ENCODE measurements around the gene AP4E1. TPM values are rescaled to one million over a fixed set of nuclear protein-coding genes. Genes with fewer than 3 reads are reported as not detected.
"Not testable (repeated sequence)": the region's sequence is repeated elsewhere in the genome, so short reads cannot be mapped to it uniquely, and the experiment has no call there.

AP4E1 gene
- total RNA-seq: 10.4 and 11.5 TPM in 2 replicates

DNA sequence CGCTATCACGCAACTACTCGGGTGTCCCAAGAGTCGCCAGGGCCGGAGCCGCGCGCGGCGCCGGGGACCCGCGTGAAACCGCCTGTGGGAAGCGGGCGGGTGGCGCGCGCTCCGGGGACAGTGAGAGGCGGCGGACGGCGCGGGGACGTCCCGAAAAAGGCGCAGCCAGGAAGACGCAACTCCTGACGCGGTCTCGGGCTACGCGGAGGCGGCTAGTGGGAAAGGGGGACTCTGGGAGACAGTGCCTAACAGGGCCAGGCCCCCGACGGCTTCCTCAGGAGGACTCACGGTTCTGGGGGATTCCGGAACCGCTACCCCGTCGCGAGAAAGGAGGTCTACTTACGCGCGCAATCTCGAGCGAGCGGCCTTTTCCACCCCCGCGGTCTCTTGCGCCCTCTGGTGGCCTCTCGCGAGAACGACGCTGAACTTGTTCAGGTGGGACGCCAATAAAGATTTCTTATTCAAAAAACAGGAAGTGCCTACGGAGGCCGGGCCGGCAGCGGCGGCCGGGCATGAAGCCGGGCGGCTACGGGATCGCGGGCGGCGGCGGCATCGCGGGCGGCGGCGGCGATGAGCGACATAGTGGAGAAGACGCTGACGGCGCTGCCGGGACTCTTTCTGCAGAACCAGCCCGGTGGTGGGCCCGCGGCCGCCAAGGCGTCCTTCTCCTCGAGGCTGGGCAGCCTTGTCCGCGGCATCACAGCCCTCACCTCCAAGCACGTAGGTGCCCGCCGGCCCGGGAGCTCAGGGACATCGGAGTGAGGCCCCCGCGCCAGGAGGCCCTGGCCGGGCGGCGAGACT lies at the start of gene AP4E1:
Gene AP4E1, plus strand, starts transcription at position 475 of the 801 bp plus-strand sequence. Its CDS starts 96 bp downstream, at position 571.
- intact Hi-C loops (cut with micrococcal nuclease): loop anchor here (1.0 to 10.0 kb wide), 10 partner anchors 161 to 1864 kb away; partner anchors contain the start of genes DTWD1, FAM227B, LYSMD2 and SECISBP2L

GRCh38 chr15:50860824-50861223 lies 47.7 kb upstream of the AP4E1 start:
- intact Hi-C loops (cut with micrococcal nuclease): no loop called here

DNA sequence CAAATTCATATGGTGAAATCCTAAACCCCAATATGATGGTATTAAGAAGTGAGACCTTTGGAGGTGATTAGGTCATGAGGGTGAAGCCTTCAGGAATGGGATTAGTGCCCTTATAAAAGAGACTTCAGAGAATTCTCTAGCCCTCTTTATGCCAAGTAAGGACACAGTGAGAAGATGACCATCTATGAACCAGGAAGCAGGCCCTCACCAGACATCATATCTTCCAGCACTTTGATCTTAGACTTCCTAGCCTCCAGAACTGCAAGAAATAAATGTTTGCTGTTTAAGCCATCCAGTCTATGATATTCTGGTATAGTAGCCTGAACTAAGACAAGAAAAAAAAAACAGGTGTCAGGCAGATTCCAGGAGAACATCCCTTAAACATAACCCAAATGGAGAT lies 45.9 kb upstream of the AP4E1 start:
- intact Hi-C loops (cut with micrococcal nuclease): no loop called here

- intact Hi-C loops (cut with micrococcal nuclease): no loop called here
Measured at GRCh38 chr15:50864873-50865272, 43.6 kb upstream of the AP4E1 start.

GRCh38 chr15:50865515-50866353 lies 42.7 kb upstream of the AP4E1 start:
- intact Hi-C loops (cut with micrococcal nuclease): no loop called here

DNA sequence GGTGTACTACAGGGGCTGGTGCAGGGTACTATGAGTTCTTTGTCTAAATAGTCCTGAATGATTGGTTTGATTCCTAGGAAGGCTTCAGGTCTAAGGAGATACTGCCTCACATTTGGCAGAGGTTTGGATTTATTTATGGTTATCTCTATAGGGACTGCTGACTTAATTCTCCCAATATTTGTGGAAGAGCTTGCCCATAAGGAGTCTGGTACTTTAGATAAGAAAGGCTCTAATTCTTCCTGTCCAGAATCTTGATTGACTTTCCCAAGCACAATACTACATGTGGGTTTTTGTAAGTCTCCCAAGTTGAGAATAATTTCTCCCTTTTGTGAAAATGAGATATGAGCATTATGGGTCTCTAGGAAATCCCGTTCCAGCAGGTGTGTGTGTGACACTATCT lies 36.7 kb upstream of the AP4E1 start:
- intact Hi-C loops (cut with micrococcal nuclease): no loop called here

DNA sequence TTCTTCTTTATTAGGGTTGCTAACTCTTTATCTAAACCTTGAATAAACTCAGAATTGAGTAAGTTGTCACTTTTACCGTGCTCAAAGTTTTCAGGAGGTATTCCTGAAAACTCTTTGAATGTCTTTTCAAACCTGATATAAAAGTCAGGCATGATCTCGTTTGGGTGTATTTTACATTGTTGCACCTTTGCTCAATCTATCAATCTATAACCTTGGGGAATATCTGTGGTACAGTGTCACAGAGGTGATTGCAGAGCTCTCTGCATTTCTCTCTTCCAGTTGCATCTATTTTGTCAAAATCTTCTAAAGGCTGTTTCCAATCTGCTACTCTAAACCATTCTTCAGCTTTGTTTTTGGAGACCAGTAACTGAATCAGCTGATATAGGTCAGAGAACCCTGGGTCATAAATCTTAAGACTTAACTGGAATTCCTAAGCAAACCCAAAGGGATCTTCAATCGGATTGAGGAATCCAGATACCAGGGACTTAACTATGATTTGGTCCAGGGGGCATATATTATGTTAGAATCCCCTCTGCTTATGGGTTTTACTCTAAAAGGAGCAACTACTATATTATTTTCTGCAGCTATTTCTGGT lies 35.6 kb upstream of the AP4E1 start:
- intact Hi-C loops (cut with micrococcal nuclease): no loop called here

DNA sequence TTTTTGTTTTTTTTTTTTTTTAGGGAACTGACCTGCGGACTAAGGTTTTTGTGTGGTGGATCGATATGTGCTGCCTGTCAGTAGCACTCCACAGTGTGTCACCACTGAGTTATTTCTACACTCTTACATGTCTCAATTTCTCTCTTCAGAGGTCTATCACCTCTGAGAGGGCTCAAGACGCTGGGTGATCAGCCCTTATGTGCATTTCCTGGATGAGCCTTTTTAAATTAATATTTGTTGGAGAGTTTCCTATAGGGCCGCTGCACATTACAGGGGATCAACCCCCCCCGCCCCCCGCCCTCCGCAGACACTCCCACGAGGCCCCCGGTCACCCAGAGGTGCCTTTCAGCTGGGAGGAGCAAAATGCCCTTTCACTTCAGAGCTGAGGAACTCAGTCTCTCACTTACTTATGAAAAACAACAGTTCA lies 34.5 kb upstream of the AP4E1 start:
- intact Hi-C loops (cut with micrococcal nuclease): no loop called here

- intact Hi-C loops (cut with micrococcal nuclease): not testable (repeated sequence)
Measured at GRCh38 chr15:50875238-50875637, 33.2 kb upstream of the AP4E1 start.

GRCh38 chr15:50876260-50876988 lies 32.1 kb upstream of the AP4E1 start:
- intact Hi-C loops (cut with micrococcal nuclease): no loop called here

GRCh38 chr15:50876989-50877360 lies 31.5 kb upstream of the AP4E1 start:
- intact Hi-C loops (cut with micrococcal nuclease): loop anchor here (1.0 kb wide), 2 partner anchors 8 to 202 kb away; no protein-coding TSS in a partner anchor

DNA sequence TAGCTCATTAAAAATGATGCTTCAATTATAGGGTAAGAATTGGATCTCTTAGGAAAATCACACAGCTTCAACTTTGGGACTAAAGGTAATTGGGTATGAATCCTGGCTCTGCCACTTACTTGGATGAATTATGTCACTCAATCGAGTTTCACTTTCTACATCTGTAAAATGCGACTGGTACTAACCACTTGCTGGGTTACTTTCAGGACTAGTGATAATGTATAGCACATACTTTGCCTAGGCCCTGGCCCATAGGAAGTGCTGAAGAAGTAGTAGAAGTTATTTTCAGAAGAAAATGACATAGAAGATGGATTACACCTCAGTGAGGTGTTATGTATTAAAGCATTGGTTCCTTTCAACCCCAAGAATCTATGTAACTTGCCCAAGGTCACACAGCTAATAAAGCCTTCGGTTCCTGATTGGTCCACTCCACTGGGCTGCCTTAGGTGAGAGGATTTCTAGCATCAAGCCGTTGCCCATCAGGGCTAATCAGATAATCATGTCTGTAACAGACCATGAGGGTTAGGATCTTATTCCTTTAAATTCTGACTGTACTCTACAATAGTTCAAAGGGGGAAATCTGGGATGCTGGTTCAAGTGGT lies 29.4 kb upstream of the AP4E1 start:
- intact Hi-C loops (cut with micrococcal nuclease): loop anchor here (1.0 kb wide), 1 partner anchor 114 kb away; the partner anchor contains the start of gene SPPL2A

GRCh38 chr15:50880206-50880605 lies 28.3 kb upstream of the AP4E1 start:
- intact Hi-C loops (cut with micrococcal nuclease): loop anchor here (1.0 to 10.0 kb wide), 6 partner anchors 27 to 835 kb away; partner anchors contain the start of gene TRPM7

- intact Hi-C loops (cut with micrococcal nuclease): loop anchor here (1.0 to 10.0 kb wide), 6 partner anchors 27 to 836 kb away; partner anchors contain the start of gene TRPM7
Measured at GRCh38 chr15:50880651-50881114, 27.8 kb upstream of the AP4E1 start.

GRCh38 chr15:50881121-50882048 lies 27.1 kb upstream of the AP4E1 start:
- intact Hi-C loops (cut with micrococcal nuclease): loop anchor here (10.0 kb wide), 3 partner anchors 317 to 837 kb away; no protein-coding TSS in a partner anchor

DNA sequence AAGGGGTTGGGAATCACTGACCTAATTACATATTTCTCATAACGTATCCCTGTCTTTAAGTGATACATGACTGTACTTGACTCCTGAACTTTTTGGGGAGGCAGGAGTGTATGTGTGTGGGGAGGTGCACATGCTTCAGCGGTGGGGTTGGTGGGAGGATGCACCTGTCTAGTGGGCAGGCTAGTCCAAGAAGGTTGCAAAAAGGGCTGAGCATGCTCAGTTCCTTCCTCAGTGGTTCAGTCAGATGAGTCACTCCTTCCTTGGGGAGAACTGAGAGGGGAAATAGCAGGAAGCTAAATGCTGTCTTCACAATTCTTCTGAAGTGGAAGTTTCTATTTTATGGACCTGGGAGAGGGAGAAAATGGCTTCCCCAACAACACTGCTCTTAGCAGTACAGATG lies 24.6 kb upstream of the AP4E1 start:
- intact Hi-C loops (cut with micrococcal nuclease): loop anchor here (2.0 to 10.0 kb wide), 4 partner anchors 319 to 839 kb away; partner anchors contain the start of gene USP8

DNA sequence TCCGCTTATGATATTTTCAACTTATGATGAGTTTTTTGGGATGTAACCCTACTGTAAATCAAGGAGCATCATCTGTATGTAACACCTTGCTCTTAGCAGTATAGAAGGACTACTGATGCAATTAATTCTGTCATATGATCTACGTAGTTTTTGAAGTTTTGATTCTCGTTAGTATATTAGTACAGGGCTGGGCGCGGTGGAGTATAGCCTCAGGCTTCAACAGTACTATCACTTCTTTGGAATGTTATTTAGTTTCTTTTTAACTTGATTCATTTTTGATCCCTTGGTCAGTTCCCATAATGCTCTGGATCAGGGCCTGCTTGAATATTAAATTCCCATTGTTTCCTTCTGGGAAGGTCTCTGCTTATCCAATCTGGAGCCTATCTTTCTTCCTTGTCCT lies 23.9 kb upstream of the AP4E1 start:
- intact Hi-C loops (cut with micrococcal nuclease): loop anchor here (2.0 to 10.0 kb wide), 4 partner anchors 320 to 840 kb away; partner anchors contain the start of gene USP8

GRCh38 chr15:50886139-50886467 lies 22.4 kb upstream of the AP4E1 start:
- intact Hi-C loops (cut with micrococcal nuclease): loop anchor here (1.0 to 10.0 kb wide), 5 partner anchors 199 to 841 kb away; no protein-coding TSS in a partner anchor
